ENCODE results near the gene ABHD3.
A peak's percentile ranks its signal among the peaks of the same experiment; 100 is the strongest.
"Not testable (repeated sequence)": the region's sequence is repeated elsewhere in the genome, so short reads cannot be mapped to it uniquely, and the experiment has no call there.

The ABHD3 gene

DNA sequence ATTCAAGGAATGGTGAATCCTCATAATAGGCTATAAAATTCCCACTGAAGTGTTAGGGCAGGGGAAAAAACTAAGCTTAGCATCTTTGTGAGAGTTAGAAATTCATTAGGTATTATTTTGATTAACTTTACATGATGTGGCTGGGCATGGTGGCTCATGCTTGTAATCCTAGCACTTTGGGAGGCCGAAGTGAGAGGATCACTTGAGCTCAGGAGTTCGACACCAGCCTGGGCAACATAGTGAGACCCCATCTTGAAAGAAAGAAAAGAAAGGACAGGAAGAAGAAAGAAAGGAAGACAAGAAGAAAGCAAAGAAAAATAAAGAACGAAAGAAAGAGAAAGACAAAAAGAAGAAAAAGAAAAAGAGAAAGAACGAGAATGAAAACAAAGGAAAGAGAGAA is 52.5 kb downstream of the ABHD3 start:
- no peak for DNase-seq (ENCODE audit: low read depth in 2 of 2)

DNA sequence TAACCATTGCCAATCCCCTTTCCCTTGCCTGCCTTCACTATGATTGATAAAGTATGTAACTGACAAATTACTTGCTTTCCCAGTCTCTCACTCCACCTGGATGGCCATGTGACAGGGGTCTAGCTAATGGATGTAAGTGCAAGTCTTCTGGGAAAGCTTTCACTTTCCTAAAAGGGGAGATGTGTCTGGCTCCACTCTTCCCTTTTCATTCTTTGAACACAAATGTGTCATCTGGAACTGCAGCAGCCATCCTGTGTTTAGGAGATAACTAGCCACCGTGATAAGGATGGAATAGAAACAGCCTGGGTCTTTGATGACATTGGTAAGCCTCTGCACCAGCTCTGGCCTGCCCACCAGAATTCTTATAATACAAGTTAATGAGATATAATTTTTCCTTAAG is 54.3 kb downstream of the ABHD3 start:
- DNase-seq (ENCODE audit: low read depth in 2 of 2), result no peak

DNA sequence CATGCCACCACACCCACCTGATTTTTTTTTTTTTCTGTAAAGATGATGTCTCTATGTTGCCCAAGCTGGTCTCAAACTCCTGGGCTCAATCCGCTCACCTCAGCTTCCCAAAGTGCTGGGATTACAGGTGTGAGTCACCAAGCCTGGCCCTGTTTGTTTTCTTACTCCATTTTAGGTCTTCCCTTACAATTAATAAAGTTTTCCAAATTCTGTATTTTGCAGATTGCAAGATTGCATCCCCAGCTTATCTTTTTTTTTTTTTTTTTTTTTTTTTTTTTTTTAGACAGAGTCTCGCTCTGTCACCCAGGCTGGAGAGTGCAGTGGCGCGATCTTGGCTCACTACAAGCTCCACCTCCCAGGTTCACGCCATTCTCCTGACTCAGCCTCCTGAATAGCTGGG is 64.2 kb downstream of the ABHD3 start:
- not testable (repeated sequence) for DNase-seq (ENCODE audit: low read depth in 2 of 2)

DNA sequence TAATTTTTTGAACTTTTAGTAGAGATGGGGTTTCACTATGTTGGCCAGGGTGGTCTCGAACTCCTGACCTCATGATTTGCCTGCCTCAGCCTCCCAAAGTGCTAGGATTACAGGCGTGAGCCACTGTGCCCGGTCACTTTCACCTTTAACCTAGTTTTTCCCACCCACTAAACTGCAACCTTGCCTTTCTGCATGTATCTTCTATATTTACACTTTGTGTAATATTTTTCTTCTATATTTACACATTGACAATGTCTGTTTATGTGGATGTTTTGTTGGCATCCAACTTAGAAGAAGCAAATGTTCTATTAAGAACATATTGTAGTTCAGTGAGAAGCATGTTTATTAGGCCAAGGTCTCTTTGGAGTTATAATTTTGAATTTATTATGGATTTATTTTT is 65.8 kb downstream of the ABHD3 start:
- no peak for DNase-seq (ENCODE audit: low read depth in 2 of 2)

DNA sequence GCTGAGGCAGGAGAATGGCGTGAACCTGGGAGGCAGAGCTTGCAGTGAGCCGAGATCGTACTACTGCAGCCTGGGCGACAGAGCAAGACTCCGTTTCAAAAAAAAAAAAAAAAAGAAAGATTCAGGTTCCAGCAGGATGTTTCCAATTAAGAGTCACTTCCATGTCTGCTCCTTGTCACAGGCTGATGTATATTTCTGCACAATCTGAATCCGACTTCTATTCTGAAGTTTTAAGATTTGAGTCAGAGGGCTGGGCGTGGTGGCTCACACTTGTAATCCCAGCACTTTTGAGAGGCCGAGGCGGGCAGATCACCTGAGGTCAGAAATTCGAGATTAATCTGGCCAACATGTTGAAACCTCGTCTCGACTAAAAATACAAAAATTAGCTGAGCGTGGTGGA is 67.8 kb downstream of the ABHD3 start:
- DNase-seq (ENCODE audit: low read depth in 2 of 2), result no peak

DNA sequence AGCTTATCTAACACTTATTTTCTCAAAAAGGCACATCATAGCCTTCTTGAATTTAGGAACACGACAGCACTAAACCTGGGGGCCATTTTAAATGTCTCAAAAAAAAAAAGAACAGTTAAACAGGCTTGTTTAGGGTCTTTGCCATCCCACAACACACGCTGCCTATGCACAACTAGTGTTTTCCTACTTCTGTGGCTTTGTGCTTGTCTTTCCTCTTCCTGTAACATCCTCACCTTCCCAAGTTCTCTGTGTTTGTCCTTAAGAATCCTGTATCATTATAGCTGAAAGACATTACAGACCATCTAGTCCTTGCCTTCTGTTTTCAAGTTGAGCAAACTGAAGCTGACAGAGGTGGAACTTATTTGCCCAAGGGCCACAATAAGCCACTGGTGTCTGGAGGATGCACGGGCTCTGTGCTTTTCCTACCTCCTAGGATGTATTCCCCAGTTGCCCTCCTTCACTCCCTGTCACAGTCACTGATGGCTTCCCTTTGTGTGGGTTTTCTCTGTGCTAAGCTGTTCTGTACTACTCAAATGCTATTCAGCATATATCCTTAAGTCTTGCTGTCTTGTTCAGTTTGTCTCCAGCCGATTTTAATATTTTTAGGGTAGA is 69.9 kb downstream of the ABHD3 start:
- no peak for DNase-seq (ENCODE audit: low read depth in 2 of 2)

DNA sequence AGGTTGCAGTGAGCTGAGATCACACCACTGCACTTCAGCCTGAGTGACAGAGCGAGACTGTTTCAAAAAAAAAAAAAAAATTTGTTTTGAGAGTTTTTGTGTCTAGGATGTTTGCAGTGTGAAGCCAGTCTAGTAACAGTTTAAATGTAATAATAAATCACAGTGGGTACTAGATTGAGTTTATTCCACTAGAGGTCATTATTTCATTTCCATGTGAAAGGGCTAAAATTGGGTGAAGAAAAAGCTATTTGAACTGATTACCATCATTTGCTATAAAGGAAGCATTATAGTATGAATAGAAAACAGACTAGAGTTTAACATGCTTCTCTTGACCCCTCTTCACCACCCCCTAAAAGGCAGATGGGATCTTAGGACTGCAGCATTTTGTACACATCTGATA is 72.2 kb downstream of the ABHD3 start:
- DNase-seq (ENCODE audit: low read depth in 2 of 2), result no peak

DNA sequence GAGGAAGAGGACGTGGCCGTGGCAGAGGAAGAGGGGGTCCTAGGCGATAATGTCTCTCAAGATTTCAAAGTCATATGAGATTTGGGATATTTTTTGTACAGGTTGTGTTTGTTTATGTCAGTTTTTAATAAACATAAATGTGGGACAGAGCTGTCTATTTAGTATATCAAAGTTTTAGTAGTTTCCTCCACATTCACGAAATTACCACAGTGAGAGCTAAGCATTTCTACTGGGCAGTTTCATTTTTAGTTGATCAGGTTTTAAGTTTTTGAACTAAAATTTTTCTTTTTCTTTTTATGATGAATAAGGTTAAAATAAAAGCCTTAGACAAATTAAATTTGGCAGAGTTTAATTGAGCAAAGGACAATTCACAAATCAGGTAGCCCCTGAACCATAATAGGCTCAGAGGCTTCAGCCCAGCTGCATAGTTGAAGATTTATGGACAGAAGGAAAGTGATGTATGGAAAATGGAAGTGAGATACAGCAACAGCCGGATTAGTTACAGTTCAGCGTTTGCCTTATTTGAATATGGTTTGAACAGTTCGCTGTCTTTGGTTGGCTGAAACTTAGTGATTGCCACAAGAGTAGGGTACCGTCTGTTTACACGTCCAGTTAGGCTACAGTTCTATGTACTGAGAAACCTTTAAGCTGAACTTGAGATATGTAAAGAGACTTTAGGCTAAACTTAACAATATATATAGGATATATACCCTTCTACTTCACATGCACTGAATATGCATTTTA is 75.3 kb downstream of the ABHD3 start:
- DNase-seq (ENCODE audit: low read depth in 2 of 2), result no peak

DNA sequence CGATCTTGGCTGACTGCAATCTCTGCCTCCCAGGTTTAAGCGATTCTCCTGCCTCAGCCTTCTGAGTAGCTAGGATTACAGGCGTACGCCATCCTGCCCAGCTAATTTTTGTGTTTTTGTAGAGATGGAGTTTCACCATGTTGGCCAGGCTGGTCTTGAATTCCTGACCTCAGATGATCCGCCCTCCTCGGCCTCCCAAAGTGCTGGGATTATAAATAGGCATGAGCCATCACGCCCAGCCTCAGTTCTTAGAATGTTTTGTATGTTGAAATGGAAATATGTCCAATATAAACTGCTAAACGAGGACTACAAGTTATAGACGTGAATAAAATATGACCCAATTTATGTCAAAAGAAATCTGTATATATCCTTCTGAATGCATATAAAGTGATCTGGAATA is 82.9 kb downstream of the ABHD3 start:
- DNase-seq (ENCODE audit: low read depth in 2 of 2), result not testable (repeated sequence)

DNA sequence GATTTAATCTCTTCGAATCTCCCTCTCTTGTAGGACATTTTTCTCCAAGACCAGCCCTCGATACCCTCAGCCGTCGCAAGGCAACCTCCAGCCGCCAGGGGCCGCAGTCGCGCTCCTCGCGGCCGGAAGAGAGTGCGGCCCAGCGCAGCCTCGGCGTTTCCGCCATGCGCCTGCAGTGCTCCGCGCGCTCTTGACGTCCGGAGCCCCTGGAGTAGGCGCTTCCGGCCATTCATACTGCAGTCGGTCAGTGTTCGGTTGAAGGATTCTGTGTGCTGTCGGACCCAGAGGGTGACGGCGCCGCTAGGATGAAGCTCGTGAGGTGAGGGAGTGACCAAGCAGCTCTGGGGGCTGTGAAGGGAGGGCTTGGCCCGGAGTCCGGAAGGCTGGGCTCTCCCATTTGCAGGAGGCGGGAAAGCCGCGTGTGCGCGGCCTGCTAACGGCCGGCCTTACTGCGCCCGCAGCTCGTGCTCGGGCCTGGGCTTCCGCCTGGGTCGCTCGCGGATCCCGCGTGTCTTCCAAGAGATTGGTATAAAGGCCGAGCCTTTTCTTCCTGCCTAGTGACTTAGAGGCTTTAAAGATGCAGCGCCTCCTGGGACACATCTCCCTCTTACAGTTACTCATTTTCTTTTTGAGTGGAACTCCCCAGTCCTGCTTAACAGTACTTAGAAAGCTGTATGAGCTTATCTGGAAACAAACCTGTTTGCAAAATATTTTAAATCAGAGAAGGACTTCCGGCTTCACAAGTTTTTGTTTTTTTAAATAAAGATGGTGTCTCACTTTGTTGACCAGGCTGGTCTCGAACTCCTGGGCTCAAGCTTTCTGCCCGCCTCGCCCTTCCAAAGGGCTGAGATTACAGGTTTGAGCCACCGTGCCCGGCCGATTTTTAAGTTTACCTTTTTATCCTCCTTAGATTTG is 92.2 kb downstream of the ABHD3 start, which contains the start of gene SNRPD1:
TSS of gene SNRPD1 (plus strand) at position 190 of the 915 bp plus-strand sequence. CDS start at position 306, 116 bp downstream.
- peak; percentile 46 to 84 for DNase-seq (ENCODE audit: low read depth in 2 of 2)

DNA sequence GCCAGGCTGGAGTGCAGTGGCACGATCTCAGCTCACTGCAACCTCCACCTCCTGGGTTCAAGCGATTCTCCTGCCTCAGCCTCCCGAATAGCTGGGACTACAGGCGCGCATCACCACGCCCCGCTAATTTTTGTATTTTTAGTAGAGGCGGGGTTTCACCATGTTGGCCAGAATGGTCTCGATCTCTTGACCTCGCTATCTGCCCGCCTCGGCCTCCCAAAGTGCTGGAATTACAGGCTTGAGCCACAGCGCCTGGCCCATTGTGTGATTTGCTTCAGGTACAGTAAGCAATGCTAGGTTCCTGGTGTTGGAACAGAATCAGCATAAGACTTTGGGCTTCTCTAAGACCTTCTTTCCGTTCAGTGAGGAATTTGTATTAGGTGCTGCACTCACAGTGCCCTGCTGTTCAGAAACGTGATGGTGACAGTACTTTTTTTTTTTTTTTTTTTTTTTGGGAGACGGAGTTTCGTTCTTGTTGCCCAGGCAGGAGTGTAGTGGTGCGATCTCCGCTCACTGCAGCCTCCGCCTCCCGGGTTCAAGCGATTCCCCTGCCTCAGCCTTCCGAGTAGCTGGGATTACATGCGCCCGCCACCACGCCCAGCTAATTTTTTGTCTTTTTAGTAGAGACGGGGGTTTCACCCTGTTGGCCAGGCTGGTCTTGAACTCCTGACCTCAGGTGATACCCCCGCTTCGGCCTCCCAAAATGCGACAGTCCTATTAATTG is 93.0 kb downstream of the ABHD3 start:
- not testable (repeated sequence) for DNase-seq (ENCODE audit: low read depth in 2 of 2)

DNA sequence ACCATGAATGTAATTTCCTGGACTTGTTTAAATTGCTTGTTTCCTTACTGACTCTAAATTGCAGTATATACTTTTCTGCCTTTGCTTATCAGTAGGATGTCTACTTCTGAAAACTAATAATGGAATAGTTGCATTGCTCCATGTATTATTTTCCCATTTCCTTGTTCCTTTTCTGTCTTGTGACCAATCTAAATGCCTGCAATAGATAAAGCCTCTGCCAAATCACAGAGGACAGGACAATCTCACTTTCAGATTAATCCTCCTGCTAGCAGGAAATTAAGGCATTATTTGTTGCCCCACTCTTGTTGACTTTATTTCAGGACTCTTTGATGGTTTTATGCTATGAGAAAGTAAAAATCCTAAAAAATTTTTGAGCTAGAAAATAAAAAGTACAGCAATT is 99.4 kb downstream of the ABHD3 start:
- DNase-seq (ENCODE audit: low read depth in 2 of 2), result no peak

DNA sequence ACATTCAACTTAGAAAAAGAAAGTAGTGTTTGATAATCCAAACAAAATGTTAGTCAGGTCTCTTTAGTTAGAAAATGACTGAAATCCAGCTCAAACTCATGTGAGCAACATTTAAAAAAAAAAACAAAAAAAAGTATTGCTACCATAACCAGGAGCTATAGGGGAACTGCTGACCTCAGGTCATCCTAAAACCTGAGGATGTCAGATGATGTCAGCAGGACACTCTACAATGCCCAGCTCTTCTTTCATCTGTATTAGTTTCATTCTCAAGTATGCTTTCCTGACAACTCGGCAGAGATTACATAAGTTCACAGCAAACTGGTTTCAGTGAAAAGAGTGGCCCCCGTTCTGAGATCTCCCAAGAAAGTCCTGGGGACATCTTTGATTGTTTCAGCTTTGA is 99.9 kb downstream of the ABHD3 start:
- DNase-seq (ENCODE audit: low read depth in 2 of 2), result no peak

DNA sequence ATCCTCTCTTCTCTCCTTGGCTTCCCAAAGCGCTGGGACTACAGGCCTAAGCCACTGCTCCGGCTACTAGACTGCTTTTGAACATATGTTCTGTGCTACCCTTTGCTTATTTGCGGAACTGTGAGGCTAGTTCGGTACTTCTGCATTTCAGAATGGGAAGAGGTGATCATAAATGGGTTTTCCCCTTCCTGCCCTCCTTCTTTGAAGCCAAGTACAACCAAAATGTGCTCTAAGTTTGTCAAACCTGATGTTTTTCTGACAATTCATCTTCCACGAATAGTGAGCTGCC is 102.3 kb downstream of the ABHD3 start:
- DNase-seq (ENCODE audit: low read depth in 2 of 2), result no peak

Measured in stimulated activated CD4-positive, alpha-beta T cell treated with anti-CD3 and anti-CD28 coated beads, Interleukin-1b, Interleukin-23, amount 100 ng/mL, for 1 hour (primary cell).